HK-2 (cell line): ENCODE results near the gene ERRFI1.
"Not testable (repeated sequence)": the region's sequence is repeated elsewhere in the genome, so short reads cannot be mapped to it uniquely, and the experiment has no call there.

Experiments
- DNase-seq: peaks from one replicate; pipeline ENCODE4 v3.0.0-alpha.2; 2018; ENCODE audit not compliant: unreplicated experiment

The ERRFI1 gene

GRCh38 chr1:8026153-8026975 is at the start of gene ERRFI1:
ERRFI1 (minus strand) TSS chr1:8026309; CDS start chr1:8015619, 10,690 bp downstream.
- peak; percentile 97 for DNase-seq

GRCh38 chr1:8075511-8076051 is 49.5 kb upstream of the ERRFI1 start:
- DNase-seq, result no peak

GRCh38 chr1:8073112-8073855 is 47.2 kb upstream of the ERRFI1 start:
- no peak for DNase-seq

GRCh38 chr1:8070381-8070811 is 44.3 kb upstream of the ERRFI1 start:
- DNase-seq, result no peak

- DNase-seq, result not testable (repeated sequence)
These were observed 43.7 kb upstream of the ERRFI1 start for GRCh38 chr1:8069614-8070320.

- DNase-seq, result no peak
These were observed 39.3 kb upstream of the ERRFI1 start for GRCh38 chr1:8065369-8065768.

- no peak for DNase-seq
These were observed 37.4 kb upstream of the ERRFI1 start for GRCh38 chr1:8063298-8064036.

GRCh38 chr1:8062861-8063260 is 36.8 kb upstream of the ERRFI1 start:
- DNase-seq, result no peak

- DNase-seq, result no peak
These were observed 35.7 kb upstream of the ERRFI1 start for GRCh38 chr1:8061673-8062386.

GRCh38 chr1:8061210-8061609 is 35.1 kb upstream of the ERRFI1 start:
- DNase-seq, result peak; percentile 31

GRCh38 chr1:8059161-8059622 is 33.1 kb upstream of the ERRFI1 start:
- DNase-seq, result peak; percentile 18

- DNase-seq, result not testable (repeated sequence)
These were observed 31.7 kb upstream of the ERRFI1 start for GRCh38 chr1:8057779-8058178.

- no peak for DNase-seq
These were observed 29.9 kb upstream of the ERRFI1 start for GRCh38 chr1:8055973-8056372.

- DNase-seq, result no peak
These were observed 27.9 kb upstream of the ERRFI1 start for GRCh38 chr1:8053878-8054567.

- DNase-seq, result no peak
These were observed 25.5 kb upstream of the ERRFI1 start for GRCh38 chr1:8051650-8052049.

GRCh38 chr1:8049229-8049628 is 23.1 kb upstream of the ERRFI1 start:
- not testable (repeated sequence) for DNase-seq

GRCh38 chr1:8047686-8048445 is 21.8 kb upstream of the ERRFI1 start:
- DNase-seq, result no peak

- no peak for DNase-seq
These were observed 21.0 kb upstream of the ERRFI1 start for GRCh38 chr1:8047112-8047511.

GRCh38 chr1:8046391-8046790 is 20.3 kb upstream of the ERRFI1 start:
- DNase-seq, result no peak
